Glutamatergic neuron (in vitro differentiated cells): Measurements from ENCODE around the gene P2RY2. TPM values are rescaled to one million over a fixed set of nuclear protein-coding genes. Genes with fewer than 3 reads are reported as not detected.

Experiments used
- DNase-seq: peaks from one replicate; pipeline ENCODE4 v3.0.0; 2022
- H3K27ac Mint-ChIP-seq: one replicate; pipeline ENCODE4 v1.8.0; 2020; ENCODE audit warnings: mild to moderate bottlenecking, mixed read lengths, inconsistent platforms; ENCODE audit not compliant: unreplicated experiment
- H3K27me3 Mint-ChIP-seq: one replicate; pipeline ENCODE4 v1.8.0; 2020; ENCODE audit warnings: mild to moderate bottlenecking, moderate library complexity, mixed read lengths, inconsistent platforms; ENCODE audit not compliant: unreplicated experiment
- H3K36me3 Mint-ChIP-seq: one replicate; pipeline ENCODE4 v1.8.0; 2020; ENCODE audit warnings: mild to moderate bottlenecking, mixed read lengths, inconsistent platforms; ENCODE audit not compliant: unreplicated experiment
- H3K4me1 Mint-ChIP-seq: one replicate; pipeline ENCODE4 v1.8.0; 2020; ENCODE audit warnings: mild to moderate bottlenecking, low read depth, mixed read lengths, inconsistent platforms; ENCODE audit not compliant: unreplicated experiment
- H3K4me3 Mint-ChIP-seq: one replicate; pipeline ENCODE4 v1.8.0; 2020; ENCODE audit warnings: mild to moderate bottlenecking, mixed read lengths, inconsistent platforms; ENCODE audit not compliant: unreplicated experiment
- H3K9me3 Mint-ChIP-seq: one replicate; pipeline ENCODE4 v1.8.0; 2020; ENCODE audit warnings: mild to moderate bottlenecking, moderate library complexity, mixed read lengths, inconsistent platforms; ENCODE audit not compliant: unreplicated experiment
- total RNA-seq: library from RNA; stranded (reverse); fragmentation: NEBNext Ultra II Directional; extraction: Animal tissue kit (Norgen Biotek cat#: 25700); gene quantifications from one replicate; pipeline ENCODE4 v1.2.1, GENCODE V29; 2021; ENCODE audit not compliant: unreplicated experiment
- TF ChIP-seq, protein P1 (sequence below): fragments of 200-600 bp; sonication (generic); IDR thresholded peaks from one replicate; pipeline ENCODE4 v1.5.0; 2021; ENCODE audit not compliant: partially characterized antibody, unreplicated experiment

Gene P2RY2
- total RNA-seq, 1 donor from 2014 or later = 0.69 TPM

DNA sequence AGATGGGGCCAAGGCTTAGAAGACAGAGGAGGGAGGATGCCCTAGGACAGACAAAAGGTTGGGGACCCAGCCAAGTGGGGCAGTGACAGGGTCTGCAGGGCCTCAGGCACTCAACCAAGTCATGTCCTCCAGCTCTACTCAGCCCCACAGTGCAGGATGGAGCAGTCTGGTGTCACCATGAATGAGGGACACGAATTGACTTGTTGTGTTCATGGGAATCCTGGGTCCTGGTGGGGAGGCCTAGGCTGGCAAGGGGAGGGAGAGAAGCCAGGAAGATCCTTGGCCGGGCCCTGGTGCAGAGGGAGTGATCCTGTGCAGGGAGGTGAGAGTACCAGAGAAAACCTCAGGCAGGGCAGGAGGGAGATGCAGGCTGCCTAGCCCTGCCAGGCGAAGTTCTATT lies 66.0 kb downstream of the P2RY2 start:
- TF ChIP-seq, protein P1, sequence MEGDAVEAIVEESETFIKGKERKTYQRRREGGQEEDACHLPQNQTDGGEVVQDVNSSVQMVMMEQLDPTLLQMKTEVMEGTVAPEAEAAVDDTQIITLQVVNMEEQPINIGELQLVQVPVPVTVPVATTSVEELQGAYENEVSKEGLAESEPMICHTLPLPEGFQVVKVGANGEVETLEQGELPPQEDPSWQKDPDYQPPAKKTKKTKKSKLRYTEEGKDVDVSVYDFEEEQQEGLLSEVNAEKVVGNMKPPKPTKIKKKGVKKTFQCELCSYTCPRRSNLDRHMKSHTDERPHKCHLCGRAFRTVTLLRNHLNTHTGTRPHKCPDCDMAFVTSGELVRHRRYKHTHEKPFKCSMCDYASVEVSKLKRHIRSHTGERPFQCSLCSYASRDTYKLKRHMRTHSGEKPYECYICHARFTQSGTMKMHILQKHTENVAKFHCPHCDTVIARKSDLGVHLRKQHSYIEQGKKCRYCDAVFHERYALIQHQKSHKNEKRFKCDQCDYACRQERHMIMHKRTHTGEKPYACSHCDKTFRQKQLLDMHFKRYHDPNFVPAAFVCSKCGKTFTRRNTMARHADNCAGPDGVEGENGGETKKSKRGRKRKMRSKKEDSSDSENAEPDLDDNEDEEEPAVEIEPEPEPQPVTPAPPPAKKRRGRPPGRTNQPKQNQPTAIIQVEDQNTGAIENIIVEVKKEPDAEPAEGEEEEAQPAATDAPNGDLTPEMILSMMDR = no peak
- H3K4me3 Mint-ChIP-seq = no peak overlapping the region
- peaks cover 9% of the 10 kb centered on the region for H3K27me3 Mint-ChIP-seq
- no peak for DNase-seq
- no peaks in the 10 kb centered on the region for H3K9me3 Mint-ChIP-seq
- H3K36me3 Mint-ChIP-seq = no peaks in the 10 kb centered on the region
- H3K4me1 Mint-ChIP-seq = peaks cover 10% of the 10 kb centered on the region
- no peak overlapping the region for H3K27ac Mint-ChIP-seq

DNA sequence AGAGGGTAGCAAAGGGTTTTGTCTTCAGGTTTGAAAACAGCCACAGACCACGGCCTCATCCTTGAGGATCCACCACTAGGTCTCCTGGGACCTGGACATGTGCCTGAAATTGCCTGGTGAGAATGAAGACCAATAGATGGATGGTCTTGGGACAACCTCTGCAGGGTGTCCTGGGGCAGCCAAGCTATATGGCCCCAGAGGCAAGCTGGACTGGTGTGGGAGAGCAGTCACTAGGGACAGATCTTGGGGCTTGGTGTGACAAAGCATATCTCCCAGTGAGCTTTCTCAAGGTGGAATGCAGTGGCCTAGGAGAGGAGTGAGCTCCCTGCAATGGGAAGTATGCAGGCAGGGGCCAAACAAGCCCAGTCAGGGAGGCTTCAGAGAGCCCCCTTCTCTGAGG lies 67.6 kb downstream of the P2RY2 start:
- H3K4me1 Mint-ChIP-seq = peaks cover 6% of the 10 kb centered on the region
- H3K36me3 Mint-ChIP-seq = no peaks in the 10 kb centered on the region
- peaks cover 6% of the 10 kb centered on the region for H3K27me3 Mint-ChIP-seq
- no peaks in the 10 kb centered on the region for H3K9me3 Mint-ChIP-seq
- H3K27ac Mint-ChIP-seq = peak overlapping the region; percentile 6
- DNase-seq = no peak
- no peak overlapping the region for H3K4me3 Mint-ChIP-seq
- TF ChIP-seq, protein P1 = no peak

Other genes starting within 250 kb of the P2RY2 start
- 19.7 TPM for gene FCHSD2, start 76.0 kb upstream of the P2RY2 start, total RNA-seq
- not detected for gene P2RY6, start 54.1 kb downstream of the P2RY2 start, total RNA-seq
- gene ARHGEF17, start 90.0 kb downstream of the P2RY2 start, total RNA-seq = 43.3 TPM
- 9.2 TPM for gene RELT, start 158.1 kb downstream of the P2RY2 start, total RNA-seq